Body of pancreas (tissue), 4 donors: ENCODE measurements around the gene NCOA3. TPM values are rescaled to one million over a fixed set of nuclear protein-coding genes. Genes with fewer than 3 reads are reported as not detected.

ENCODE experiments used
- ATAC-seq: fragments of 150-250 bp; one replicate; pipeline ENCODE4 v1.9.1; 2016
- DNase-seq, 4 donors: peaks; one replicate each; pipeline ENCODE4 v3.0.0-alpha.2; 2019
- H3K27ac ChIP-seq, 4 donors: fragments of 200-600 bp; sonication (generic); 1 replicate in 3 of 4; 2 replicates in 1 of 4; pipeline versions ENCODE4 v1.5.1 to v1.6.1; 2016 to 2019; ENCODE audit warnings: mild to moderate bottlenecking in 1 of 4, mixed read lengths in 1 of 4, moderate library complexity in 1 of 4
- H3K27me3 ChIP-seq, 2 donors: fragments of 200-600 bp; sonication (generic); one replicate each; pipeline ENCODE4 v1.6.0; 2016; ENCODE audit warnings: mild to moderate bottlenecking in 1 of 2
- H3K36me3 ChIP-seq, 2 donors: fragments of 200-600 bp; sonication (generic); replicated peaks in 1 of 2; 2 replicates each; pipeline ENCODE4 v1.5.1; 2016; ENCODE audit warnings: low read depth in 2 of 2; ENCODE audit not compliant: insufficient read depth in 1 of 2
- H3K4me1 ChIP-seq: fragments of 200-600 bp; sonication (generic); one replicate; pipeline ENCODE4 v1.6.0; 2016
- H3K4me3 ChIP-seq, 2 donors: fragments of 200-600 bp; sonication (generic); 1 replicate in 1 of 2; 2 replicates in 1 of 2; pipeline ENCODE4 v1.5.1; 2016 to 2019
- H3K9me3 ChIP-seq, 3 donors: fragments of 200-600 bp; sonication (generic); 1 replicate in 2 of 3; 2 replicates in 1 of 3; pipeline ENCODE4 v1.5.1; 2016
- POLR2A ChIP-seq, 3 donors: fragments of 450-650 bp; IDR thresholded peaks; one replicate each; pipeline ENCODE4 v1.6.1; 2016; ENCODE audit warnings: antibody characterized with exemption in 3 of 3, mild to moderate bottlenecking in 2 of 3
- WGBS, 2 donors: methylation state at CpG; one replicate each; pipeline ENCODE4 v1.1.5; 2017; 5-methylcytosine and 5-hydroxymethylcytosine counted together
- intact Hi-C: fragments of 100-400 bp; cut with DNase I; formaldehyde crosslinking; loops from one replicate; pipeline ENCODE4 v1.15.1; 2023
- total RNA-seq, 2 donors: library from RNA; depleted of rRNA; stranded (reverse); fragments of >200 nt; gene quantifications; one replicate each; pipeline ENCODE4 v1.1.0, GENCODE V29; 2016
- TF ChIP-seq, protein P1 (sequence below), 7 experiments: fragments of 450-650 bp in 4 of 7; fragments of 200-600 bp in 3 of 7; sonication (generic) in 3 of 7; IDR thresholded peaks; one replicate each; pipeline ENCODE4 v1.5.1; 2016 to 2019; ENCODE audit warnings: antibody characterized with exemption in 7 of 7

Gene NCOA3
- total RNA-seq, 2 donors from 2014 or later, result 14.8 to 17.1 TPM

- WGBS, 2 donors, result 79 to 80% methylated on average over 12 of the region's 12 CpGs
- intact Hi-C loops, result no loop called here
Measured at GRCh38 chr20:47664744-47665143, 163.1 kb downstream of the NCOA3 start.

DNA sequence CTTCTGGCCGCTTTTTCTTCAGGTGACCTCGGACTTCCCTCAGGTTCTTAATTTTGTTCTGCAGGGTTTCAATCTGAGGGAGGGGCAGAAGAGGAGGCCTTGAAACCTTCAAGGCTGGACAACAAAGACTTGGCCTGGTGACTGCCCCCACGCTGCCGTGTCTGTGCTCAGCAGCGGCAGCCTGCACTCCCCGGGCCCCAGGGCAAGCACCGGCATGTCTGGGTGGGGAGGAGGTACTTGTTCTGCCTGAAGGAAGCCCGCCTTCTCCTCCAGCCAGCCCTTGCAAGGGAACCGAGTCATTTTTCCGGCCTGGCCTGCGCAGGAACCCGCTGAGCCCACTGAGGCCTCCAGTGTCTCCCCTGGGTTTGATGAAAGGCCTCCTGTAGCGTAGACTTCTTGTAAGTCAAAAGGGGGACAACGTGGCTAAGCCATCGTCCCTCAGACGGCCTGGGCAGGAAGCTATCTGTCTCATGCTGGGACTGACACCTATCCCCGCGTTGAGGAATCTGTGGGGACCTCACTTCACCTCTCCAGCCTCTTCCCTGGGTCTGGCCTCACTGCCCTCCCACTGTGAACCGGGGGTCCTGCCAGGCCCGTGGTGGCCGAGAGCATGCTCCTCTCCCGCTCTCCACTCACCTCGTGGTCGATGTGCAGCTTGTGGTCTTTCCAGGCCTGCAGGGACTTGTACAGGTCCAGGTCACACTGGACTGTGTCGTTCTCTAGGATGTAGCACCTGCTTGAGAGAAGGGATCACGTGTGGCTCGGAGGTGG lies 163.7 kb downstream of the NCOA3 start:
- intact Hi-C loops, result no loop called here
- no peaks in the 10 kb centered on the region for H3K36me3 ChIP-seq
- H3K27ac ChIP-seq, result no peak overlapping the region
- 73 to 78% methylated on average over 21 to 27 of the region's 27 CpGs for WGBS, 2 donors
- ATAC-seq, result no peak
- H3K27me3 ChIP-seq, result no peaks in the 10 kb centered on the region
- H3K4me1 ChIP-seq, result no peaks in the 10 kb centered on the region
- DNase-seq, result no peak
- H3K9me3 ChIP-seq, result no peaks in the 10 kb centered on the region
- no peak for TF ChIP-seq POLR2A (IDR thresholded peaks at IDR 0.05)
- H3K4me3 ChIP-seq, result no peak overlapping the region

More at GRCh38 chr20:47664744-47665143, 163.1 kb downstream of the NCOA3 start:
- H3K9me3 ChIP-seq, result no peaks in the 10 kb centered on the region
- TF ChIP-seq POLR2A (IDR thresholded peaks at IDR 0.05), result no peak
- TF ChIP-seq, protein P1, sequence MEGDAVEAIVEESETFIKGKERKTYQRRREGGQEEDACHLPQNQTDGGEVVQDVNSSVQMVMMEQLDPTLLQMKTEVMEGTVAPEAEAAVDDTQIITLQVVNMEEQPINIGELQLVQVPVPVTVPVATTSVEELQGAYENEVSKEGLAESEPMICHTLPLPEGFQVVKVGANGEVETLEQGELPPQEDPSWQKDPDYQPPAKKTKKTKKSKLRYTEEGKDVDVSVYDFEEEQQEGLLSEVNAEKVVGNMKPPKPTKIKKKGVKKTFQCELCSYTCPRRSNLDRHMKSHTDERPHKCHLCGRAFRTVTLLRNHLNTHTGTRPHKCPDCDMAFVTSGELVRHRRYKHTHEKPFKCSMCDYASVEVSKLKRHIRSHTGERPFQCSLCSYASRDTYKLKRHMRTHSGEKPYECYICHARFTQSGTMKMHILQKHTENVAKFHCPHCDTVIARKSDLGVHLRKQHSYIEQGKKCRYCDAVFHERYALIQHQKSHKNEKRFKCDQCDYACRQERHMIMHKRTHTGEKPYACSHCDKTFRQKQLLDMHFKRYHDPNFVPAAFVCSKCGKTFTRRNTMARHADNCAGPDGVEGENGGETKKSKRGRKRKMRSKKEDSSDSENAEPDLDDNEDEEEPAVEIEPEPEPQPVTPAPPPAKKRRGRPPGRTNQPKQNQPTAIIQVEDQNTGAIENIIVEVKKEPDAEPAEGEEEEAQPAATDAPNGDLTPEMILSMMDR (IDR thresholded peaks at IDR 0.05), result no peak
- no peaks in the 10 kb centered on the region for H3K4me1 ChIP-seq
- ATAC-seq (no peak), DNase-seq (no peak)
- H3K27me3 ChIP-seq, result no peaks in the 10 kb centered on the region
- H3K36me3 ChIP-seq, result no peaks in the 10 kb centered on the region
- no peak overlapping the region for H3K4me3 ChIP-seq
- H3K27ac ChIP-seq, result no peak overlapping the region

- no peak overlapping the region for H3K27ac ChIP-seq
- 91 to 93% methylated on average over 18 to 19 of the region's 19 CpGs for WGBS, 2 donors
- no peaks in the 10 kb centered on the region for H3K9me3 ChIP-seq
- TF ChIP-seq POLR2A (IDR thresholded peaks at IDR 0.05), result no peak
- TF ChIP-seq, protein P1 (IDR thresholded peaks at IDR 0.05), result no peak
- H3K27me3 ChIP-seq, result no peaks in the 10 kb centered on the region
- H3K4me1 ChIP-seq, result no peaks in the 10 kb centered on the region
- ATAC-seq, result no peak
- H3K36me3 ChIP-seq, result no peaks in the 10 kb centered on the region
- DNase-seq, result no peak
- H3K4me3 ChIP-seq, result no peak overlapping the region
- intact Hi-C loops, result no loop called here
Measured at GRCh38 chr20:47666304-47666703, 164.6 kb downstream of the NCOA3 start.

GRCh38 chr20:47667086-47667485 lies 165.4 kb downstream of the NCOA3 start:
- TF ChIP-seq, protein P1 (IDR thresholded peaks at IDR 0.05), result no peak
- no peak for TF ChIP-seq POLR2A (IDR thresholded peaks at IDR 0.05)

GRCh38 chr20:47667531-47668312 lies 166.0 kb downstream of the NCOA3 start:
- WGBS, 2 donors, result 62 to 67% methylated on average over 18 to 19 of the region's 19 CpGs
- no peaks in the 10 kb centered on the region for H3K36me3 ChIP-seq

More at GRCh38 chr20:47667086-47667485, 165.4 kb downstream of the NCOA3 start:
- H3K27me3 ChIP-seq, result no peaks in the 10 kb centered on the region
- H3K4me1 ChIP-seq, result no peaks in the 10 kb centered on the region
- WGBS, 2 donors, result 81 to 83% methylated on average over 5 of the region's 5 CpGs
- H3K4me3 ChIP-seq, result no peak overlapping the region
- intact Hi-C loops, result no loop called here
- DNase-seq (no peak), ATAC-seq (no peak)
- H3K9me3 ChIP-seq, result no peaks in the 10 kb centered on the region
- H3K36me3 ChIP-seq, result no peaks in the 10 kb centered on the region
- no peak overlapping the region for H3K27ac ChIP-seq

More at GRCh38 chr20:47667531-47668312, 166.0 kb downstream of the NCOA3 start:
- TF ChIP-seq POLR2A (IDR thresholded peaks at IDR 0.05), result no peak
- TF ChIP-seq, protein P1 (IDR thresholded peaks at IDR 0.05), result no peak
- Histone ChIP-seq H3K4me3 (no peak overlapping the region), H3K9me3 (no peaks in the 10 kb centered on the region), H3K4me1 (no peaks in the 10 kb centered on the region), H3K27ac (no peak overlapping the region), H3K27me3 (no peaks in the 10 kb centered on the region)
- no peak for DNase-seq
- no peak for ATAC-seq
- intact Hi-C loops, result no loop called here
